A673 (cell line): ENCODE measurements around the gene MDM4. TPM values are rescaled to one million over a fixed set of nuclear protein-coding genes. Genes with fewer than 3 reads are reported as not detected.

ENCODE experiments used
- BruUV-seq: library from RNA; stranded (reverse); fragments of 400-500 nt; replicated peaks from 2 replicates; lab custom pipeline; 2021; lab: Mats Ljungman, UMichigan
- CTCF ChIA-PET: fragments of 300-600 bp; sonication (Branson Sonifier 250); formaldehyde crosslinking; loops from one replicate; lab custom pipeline; 2022; ENCODE audit warnings: antibody characterized with exemption; lab: Charles Lee
- POLR2A ChIA-PET: fragments of 300-600 bp; sonication (Branson Sonifier 250); formaldehyde crosslinking; loops from one replicate; lab custom pipeline; 2022; ENCODE audit warnings: antibody characterized with exemption; ENCODE audit not compliant: low non-redundant PET; lab: Charles Lee
- DNase-seq: peaks from one replicate; pipeline ENCODE4 v3.0.0-alpha.2; 2015; ENCODE audit warnings: low spot score
- H3K27ac ChIP-seq: fragments of 200-600 bp; sonication (generic); 2 replicates; pipeline ENCODE4 v1.5.1; 2016; ENCODE audit warnings: mixed run types, low read depth, mild to moderate bottlenecking, mixed read lengths, antibody characterized with exemption, low read length; ENCODE audit not compliant: poor library complexity, severe bottlenecking
- H3K27me3 ChIP-seq: fragments of 200-600 bp; sonication (generic); replicated peaks from 2 replicates; pipeline ENCODE4 v1.6.1; 2017; ENCODE audit warnings: mixed run types, low read depth, mild to moderate bottlenecking, mixed read lengths, antibody characterized with exemption, low read length; ENCODE audit not compliant: insufficient read depth, poor library complexity
- H3K36me3 ChIP-seq: fragments of 200-600 bp; sonication (generic); 2 replicates; pipeline ENCODE4 v1.6.1; 2016; ENCODE audit warnings: mixed run types, mild to moderate bottlenecking, mixed read lengths, antibody characterized with exemption, low read length; ENCODE audit not compliant: insufficient read depth, poor library complexity, severe bottlenecking
- H3K4me1 ChIP-seq: fragments of 200-600 bp; sonication (generic); 2 replicates; pipeline ENCODE4 v1.6.1; 2017; ENCODE audit warnings: mixed run types, mild to moderate bottlenecking, mixed read lengths, antibody characterized with exemption, low read length; ENCODE audit not compliant: insufficient read depth, poor library complexity, severe bottlenecking
- H3K4me3 ChIP-seq: fragments of 200-600 bp; sonication (generic); 2 replicates; pipeline ENCODE4 v1.5.1; 2016; ENCODE audit warnings: low read depth, mixed run types, mild to moderate bottlenecking, mixed read lengths, low read length; ENCODE audit not compliant: poor library complexity, severe bottlenecking
- H3K9me3 ChIP-seq: fragments of 200-600 bp; sonication (generic); 2 replicates; pipeline ENCODE4 v1.6.1; 2016; ENCODE audit warnings: mixed run types, low read depth, mild to moderate bottlenecking, mixed read lengths, antibody characterized with exemption, low read length; ENCODE audit not compliant: poor library complexity, severe bottlenecking
- EZH2 ChIP-seq: fragments of 200-600 bp; sonication (generic); IDR thresholded peaks from 2 replicates; pipeline ENCODE4 v1.6.1; 2017; ENCODE audit warnings: borderline replicate concordance, low read depth, mild to moderate bottlenecking, mixed read lengths, antibody characterized with exemption, low read length; ENCODE audit not compliant: poor library complexity, severe bottlenecking
- intact Hi-C: fragments of 100-400 bp; cut with micrococcal nuclease; formaldehyde crosslinking; loops from one replicate; pipeline ENCODE4 v1.10.0; 2022; ENCODE audit not compliant: unreplicated experiment
- total RNA-seq: library from RNA; stranded (reverse); gene quantifications from 2 replicates; pipeline ENCODE4 v1.2.3, GENCODE V29; 2021
- TF ChIP-seq, protein P1 (sequence below): fragments of 300-800, 200-600 bp; sonication (generic); conservative IDR thresholded peaks from 2 replicates; pipeline ENCODE4 v1.5.1; 2017; ENCODE audit warnings: low read depth, mild to moderate bottlenecking, antibody characterized with exemption, low read length, moderate library complexity, mixed read lengths

Gene MDM4
- total RNA-seq, 1 experiment from 2014 or later = 71.3 TPM

DNA sequence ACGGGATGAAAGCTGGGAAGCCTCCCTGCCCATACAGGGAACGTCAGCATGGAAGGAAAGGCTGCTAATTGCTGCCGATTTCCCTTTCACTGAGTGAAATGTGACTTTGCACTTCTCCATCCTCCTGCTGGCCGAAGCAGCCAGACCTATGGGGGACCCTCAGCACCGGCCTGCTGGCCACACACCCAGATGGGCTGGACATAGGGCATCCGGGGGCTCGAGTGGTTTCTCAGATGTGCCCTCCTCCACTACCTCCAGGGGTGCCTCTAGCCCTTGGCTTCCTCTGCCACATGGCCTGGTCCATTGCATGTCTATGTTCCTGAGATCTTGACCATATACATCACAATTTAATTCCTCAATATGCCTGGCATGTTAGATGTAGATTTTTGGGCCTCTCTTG, 89.6 kb downstream of the MDM4 start:
- ChIA-PET POLR2A (no interaction called here), CTCF (no interaction called here)
- TF ChIP-seq EZH2 = no peak
- TF ChIP-seq, protein P1, sequence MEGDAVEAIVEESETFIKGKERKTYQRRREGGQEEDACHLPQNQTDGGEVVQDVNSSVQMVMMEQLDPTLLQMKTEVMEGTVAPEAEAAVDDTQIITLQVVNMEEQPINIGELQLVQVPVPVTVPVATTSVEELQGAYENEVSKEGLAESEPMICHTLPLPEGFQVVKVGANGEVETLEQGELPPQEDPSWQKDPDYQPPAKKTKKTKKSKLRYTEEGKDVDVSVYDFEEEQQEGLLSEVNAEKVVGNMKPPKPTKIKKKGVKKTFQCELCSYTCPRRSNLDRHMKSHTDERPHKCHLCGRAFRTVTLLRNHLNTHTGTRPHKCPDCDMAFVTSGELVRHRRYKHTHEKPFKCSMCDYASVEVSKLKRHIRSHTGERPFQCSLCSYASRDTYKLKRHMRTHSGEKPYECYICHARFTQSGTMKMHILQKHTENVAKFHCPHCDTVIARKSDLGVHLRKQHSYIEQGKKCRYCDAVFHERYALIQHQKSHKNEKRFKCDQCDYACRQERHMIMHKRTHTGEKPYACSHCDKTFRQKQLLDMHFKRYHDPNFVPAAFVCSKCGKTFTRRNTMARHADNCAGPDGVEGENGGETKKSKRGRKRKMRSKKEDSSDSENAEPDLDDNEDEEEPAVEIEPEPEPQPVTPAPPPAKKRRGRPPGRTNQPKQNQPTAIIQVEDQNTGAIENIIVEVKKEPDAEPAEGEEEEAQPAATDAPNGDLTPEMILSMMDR = no peak
- no peak overlapping the region for H3K27ac ChIP-seq
- no peaks in the 10 kb centered on the region for H3K4me1 ChIP-seq
- no peak for DNase-seq
- no peak overlapping the region for H3K4me3 ChIP-seq
- intact Hi-C loops = no loop called here
- peaks cover 8% of the 10 kb centered on the region for H3K27me3 ChIP-seq
- no peaks in the 10 kb centered on the region for H3K36me3 ChIP-seq
- no TSS peak for BruUV-seq
- H3K9me3 ChIP-seq = no peaks in the 10 kb centered on the region

Other genes with a start within 250 kb of the MDM4 start
- 0.58 and 0.70 TPM in 2 replicates for gene PLEKHA6, start 156.5 kb upstream of the MDM4 start, total RNA-seq
- 46.9 and 52.5 TPM in 2 replicates for gene PPP1R15B, start 104.6 kb upstream of the MDM4 start, total RNA-seq
- 18.0 and 25.5 TPM in 2 replicates for gene PIK3C2B, start 21.6 kb upstream of the MDM4 start, total RNA-seq
- not detected in 2 replicates for gene LRRN2, start 169.3 kb downstream of the MDM4 start, total RNA-seq